ENCODE measurements around the gene GART. TPM values are rescaled to one million over a fixed set of nuclear protein-coding genes. Genes with fewer than 3 reads are reported as not detected.

Gene GART
- 58.7 to 65.4 TPM (median 63.4 TPM) in 5 replicates for total RNA-seq (2022; extraction: Qiagen RNA extraction)

DNA sequence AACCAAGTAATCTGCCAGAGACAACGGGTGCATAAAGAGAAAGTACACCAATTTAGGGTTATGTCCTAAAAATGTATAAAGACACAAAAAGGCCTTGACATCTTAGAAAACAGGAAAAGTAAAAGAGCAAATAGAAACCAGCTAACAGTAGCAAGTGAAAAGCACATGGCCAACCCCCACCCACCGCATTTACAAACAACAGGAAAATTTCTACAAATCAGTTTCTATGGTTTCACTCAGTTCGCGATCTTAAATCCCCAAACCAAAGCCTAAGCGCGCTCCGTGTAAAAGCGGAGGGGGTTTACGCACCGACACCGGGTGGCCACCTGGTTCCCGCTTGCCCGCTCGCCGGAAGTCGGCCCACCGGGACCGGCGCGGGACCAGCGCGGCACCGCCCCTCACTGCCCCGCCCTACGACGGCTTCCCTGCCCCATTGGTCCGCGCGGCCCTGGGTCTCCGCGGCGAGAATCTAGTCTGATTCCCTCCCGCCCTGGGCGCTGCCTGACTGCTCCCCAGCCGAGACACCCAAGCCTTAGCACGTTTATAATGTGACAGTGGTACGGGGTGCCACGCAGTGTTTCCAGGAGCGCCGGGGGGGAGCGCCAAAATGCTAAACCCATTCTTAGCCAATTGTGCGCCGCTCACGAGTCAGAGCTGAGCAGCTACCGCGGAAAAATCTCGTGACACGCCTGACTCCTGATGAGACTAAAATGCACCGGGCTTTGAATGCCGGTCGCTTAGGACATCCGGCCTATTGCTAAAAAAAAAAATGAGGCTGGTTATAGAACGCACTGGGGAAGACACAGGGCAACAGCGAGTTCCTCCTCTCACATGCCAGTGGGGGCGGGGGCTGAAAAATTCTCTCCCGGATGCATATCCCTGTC lies at the start of gene GART:
GART (minus strand) TSS at position 362 of the 884 bp plus-strand sequence. CDS start 2,802 bp downstream, outside the sequence.

DNA sequence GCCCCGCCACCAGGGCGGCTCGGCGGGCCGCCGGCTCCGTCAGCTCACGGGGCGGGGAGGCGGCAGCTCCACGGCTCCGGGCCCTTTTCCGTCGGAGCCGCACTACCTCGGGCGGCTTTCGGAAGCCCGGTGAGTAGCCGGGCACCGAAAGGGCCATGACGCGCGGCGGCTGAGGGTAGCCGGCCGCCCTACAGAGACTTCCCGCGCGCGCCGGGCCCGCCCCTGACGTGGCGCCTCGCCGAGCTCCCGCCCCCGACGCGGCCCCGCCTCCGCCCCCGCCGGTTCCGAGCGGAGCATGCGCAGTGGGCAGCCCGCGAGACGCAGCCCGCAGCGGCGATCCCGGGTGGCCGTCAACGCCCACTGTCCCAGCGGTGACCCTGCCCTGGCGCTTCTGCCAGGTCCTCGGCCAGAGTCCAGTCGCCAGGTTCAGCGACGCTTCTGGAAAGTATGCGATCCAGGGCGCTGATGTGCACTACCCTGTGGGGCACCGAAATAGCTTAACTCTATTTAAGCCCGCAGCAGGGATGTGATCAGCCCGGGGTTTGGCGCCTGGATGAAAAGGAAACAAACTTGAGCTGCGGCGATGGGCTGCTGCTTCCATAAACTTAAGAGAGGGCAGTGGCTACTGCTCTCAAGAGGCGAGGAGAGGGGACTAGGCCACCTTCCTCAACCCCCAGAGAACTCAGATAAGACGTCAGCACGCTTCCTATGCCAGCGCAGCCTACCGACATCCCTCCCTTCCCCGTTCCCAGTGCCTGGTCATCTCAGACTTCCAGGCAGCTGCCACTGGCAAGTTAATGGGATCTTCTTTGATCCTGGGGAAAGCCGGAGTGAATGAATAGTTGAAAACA lies 46.8 kb upstream of the GART start, which contains the start of gene DONSON:
DONSON (minus strand) TSS at position 200 of the 851 bp plus-strand sequence; CDS start at position 157, 43 bp downstream.

GRCh38 chr21:33542640-33543504 lies 955 bp upstream of the GART start, which contains the start of gene SON:
SON (plus strand) TSS chr21:33543038; CDS start chr21:33543093, 55 bp downstream.

DNA sequence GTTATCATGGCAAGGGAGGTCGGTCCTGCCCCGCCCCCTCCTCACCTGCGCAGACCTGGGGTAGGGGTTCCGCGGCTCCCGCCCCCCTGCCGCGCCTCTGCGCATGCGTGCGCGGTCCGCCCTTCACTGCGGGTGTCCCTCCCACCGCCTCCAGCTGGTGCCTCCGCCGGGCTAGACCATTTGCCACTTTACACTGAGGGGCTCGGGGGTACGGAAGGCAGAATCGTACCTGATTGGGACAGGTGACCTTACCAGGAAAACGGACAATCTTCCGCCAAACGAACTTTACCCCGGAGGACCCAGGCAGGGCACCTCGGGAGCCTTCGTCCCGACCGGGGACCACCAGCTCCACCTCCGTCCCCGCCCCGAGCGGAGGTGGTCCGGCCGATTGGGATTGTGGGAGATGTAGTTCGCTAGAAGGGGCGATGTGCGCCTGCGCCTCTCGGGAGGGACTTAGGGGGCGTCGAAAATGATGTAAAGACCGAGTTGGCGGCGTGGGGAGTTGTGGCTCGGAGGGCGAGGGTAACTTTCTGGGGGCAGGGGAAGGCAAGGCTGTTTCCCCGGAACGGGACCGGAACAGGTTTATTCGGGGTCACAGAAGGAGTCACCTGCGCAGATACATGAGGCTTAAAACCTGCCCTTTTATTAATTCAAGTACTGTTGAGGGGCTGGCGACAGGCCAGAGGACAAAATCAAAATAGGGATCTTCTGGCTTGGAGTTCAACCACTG lies 50.4 kb downstream of the GART start, which contains the start of gene DNAJC28:
DNAJC28 (minus strand) TSS at position 344 of the 730 bp plus-strand sequence. CDS start 2,323 bp downstream, outside the sequence.

DNA sequence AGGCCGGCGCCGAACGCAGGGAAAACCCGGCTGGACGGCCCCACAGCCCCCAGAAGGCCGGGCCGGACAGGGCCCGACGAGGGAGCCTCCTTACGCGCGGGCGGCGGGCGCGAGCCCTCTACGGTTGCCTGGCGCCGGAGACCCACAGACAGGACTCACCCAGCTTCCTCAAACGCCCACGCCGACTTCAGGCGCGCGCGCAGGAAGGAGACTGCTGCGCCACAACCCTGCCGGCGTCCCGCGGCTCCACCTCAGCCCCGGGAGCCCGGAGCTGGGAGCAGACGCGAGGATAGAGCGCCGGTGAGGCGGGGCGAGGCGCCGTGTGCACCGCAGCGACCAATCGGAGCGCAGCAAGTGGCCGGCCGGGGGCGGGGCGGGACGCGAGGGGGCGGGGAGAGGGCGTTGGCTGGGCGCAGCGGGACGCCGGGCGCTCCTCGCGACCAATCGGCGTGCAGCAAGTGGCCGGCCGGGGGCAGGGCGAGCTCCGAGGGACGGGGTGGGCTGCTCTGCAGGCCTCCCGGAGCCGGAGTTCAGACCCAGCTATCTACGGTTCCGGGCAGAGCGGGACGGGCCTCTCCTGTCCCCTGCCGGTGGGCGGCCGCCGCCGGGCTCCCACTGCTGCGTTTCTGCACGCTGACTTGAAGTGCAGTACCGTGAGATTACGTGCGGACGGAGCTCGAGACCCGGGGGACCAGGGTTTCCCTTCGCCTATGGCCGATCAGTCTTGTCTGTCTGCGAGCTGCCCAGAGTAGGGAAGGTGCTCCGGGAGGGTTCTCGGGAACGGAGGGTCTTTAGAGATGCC lies 62.0 kb downstream of the GART start, which contains the start of gene TMEM50B:
TMEM50B (minus strand) TSS at position 296 of the 802 bp plus-strand sequence. CDS start 11,089 bp downstream, outside the sequence.

Other genes with a start within 250 kb of the GART start
- gene IFNAR1, start 217.1 kb downstream of the GART start, total RNA-seq (2022; extraction: Qiagen RNA extraction) = 10.9 to 21.9 TPM (median 18.8 TPM) in 5 replicates
- 53.3 to 57.0 TPM (median 53.9 TPM) in 5 replicates for gene IFNGR2, start 138.7 kb downstream of the GART start, total RNA-seq (2022; extraction: Qiagen RNA extraction)
- 9.6 to 11.1 TPM (median 9.7 TPM) in 5 replicates for gene TMEM50B, start 62.1 kb downstream of the GART start, total RNA-seq (2022; extraction: Qiagen RNA extraction)
- 0.29 to 0.42 TPM (median 0.34 TPM) in 5 replicates for gene DNAJC28, start 50.4 kb downstream of the GART start, total RNA-seq (2022; extraction: Qiagen RNA extraction)
- gene SON, start 921 bp upstream of the GART start, total RNA-seq (2022; extraction: Qiagen RNA extraction) = 72.0 to 86.6 TPM (median 82.6 TPM) in 5 replicates
- 14.3 to 16.9 TPM (median 16.6 TPM) in 5 replicates for gene DONSON, start 46.6 kb upstream of the GART start, total RNA-seq (2022; extraction: Qiagen RNA extraction)
- gene CRYZL1, start 99.6 kb upstream of the GART start, total RNA-seq (2022; extraction: Qiagen RNA extraction) = 12.8 to 15.3 TPM (median 14.0 TPM) in 5 replicates
- gene ITSN1, start 100.4 kb upstream of the GART start, total RNA-seq (2022; extraction: Qiagen RNA extraction) = 16.4 to 22.5 TPM (median 18.0 TPM) in 5 replicates

Data from A549 treated with Mapracorat at 1 μM for 4 hours (cell line).